ENCODE results near the gene FAM98B. TPM values are rescaled to one million over a fixed set of nuclear protein-coding genes. Genes with fewer than 3 reads are reported as not detected.

The FAM98B gene
- total and polyA plus RNA-seq, 2 experiments from 2014 or later = 10.1 to 32.5 TPM

GRCh38 chr15:38479266-38479665 is 25.3 kb downstream of the FAM98B start (continued):
- TF ChIP-seq REST (IDR thresholded peaks at IDR 0.05; ENCODE audit: unreplicated experiment) (no peak), ZNF114 (CRISPR knock-in tag; IDR thresholded peaks at IDR 0.05) (no peak), ZNF331 (CRISPR knock-in tag; IDR thresholded peaks at IDR 0.05; ENCODE audit: low read depth) (no peak), CTCF (conservative IDR thresholded peaks at IDR 0.05; ENCODE audit: low read depth in 2 of 2) (no peak)

GRCh38 chr15:38479756-38480155 is 25.8 kb downstream of the FAM98B start:
- H3K27me3 ChIP-seq (ENCODE audit: insufficient read depth) = no peaks in the 10 kb centered on the region
- peaks cover 4% of the 10 kb centered on the region; the same call in 1 of the 2 replicates for H3K36me3 ChIP-seq (ENCODE audit: insufficient read depth)
- no peaks in the 10 kb centered on the region for H3K79me2 ChIP-seq (replicated peaks; ENCODE audit: insufficient read depth)
- Mint-ChIP-seq H3K4me3 (no peak overlapping the region), H3K27me3 (ENCODE audit: insufficient read depth, low read depth, poor library complexity) (peaks cover 3% of the 10 kb centered on the region), H3K4me1 (no peaks in the 10 kb centered on the region), H3K9me3 (no peaks in the 10 kb centered on the region), H3K36me3 (ENCODE audit: low read depth) (peaks cover 29% of the 10 kb centered on the region), H3K27ac (no peak overlapping the region)
- no peaks in the 10 kb centered on the region for H3K4me1 ChIP-seq (ENCODE audit: insufficient read depth)
- DNase-seq (ENCODE audit: low spot score) (no peak), ATAC-seq (no peak)
- no peaks in the 10 kb centered on the region for H3F3A ChIP-seq (replicated peaks; ENCODE audit: low read depth)
- no peak overlapping the region for H3K4me3 ChIP-seq
- H3K9me2 ChIP-seq (ENCODE audit: insufficient read depth) = no peaks in the 10 kb centered on the region
- H4K20me1 ChIP-seq (replicated peaks; ENCODE audit: insufficient read depth) = no peaks in the 10 kb centered on the region; the same call in 1 of the 2 replicates
- no peak overlapping the region for H3K27ac ChIP-seq (ENCODE audit: low read depth)
- H2AFZ ChIP-seq = no peak overlapping the region
- no peak overlapping the region for H3K4me2 ChIP-seq
- TF ChIP-seq CREB1 (CRISPR knock-in tag; IDR thresholded peaks at IDR 0.05; ENCODE audit: low read depth) (no peak), ZNF114 (CRISPR knock-in tag; IDR thresholded peaks at IDR 0.05) (no peak), POLR2AphosphoS5 (IDR thresholded peaks at IDR 0.05; ENCODE audit: low read depth) (no peak), ZNF462 (CRISPR knock-in tag; IDR thresholded peaks at IDR 0.05) (no peak), EZH2 (IDR thresholded peaks at IDR 0.05; ENCODE audit: low read depth, unreplicated experiment) (no peak), ETS1 (IDR thresholded peaks at IDR 0.05) (no peak), JUNB (IDR thresholded peaks at IDR 0.05; ENCODE audit: unreplicated experiment) (no peak), CTCF (conservative IDR thresholded peaks at IDR 0.05; ENCODE audit: low read depth in 2 of 2) (no peak)

Data from GM23338 (cell line).